Measurements from ENCODE around the gene UBAP1L. TPM values are rescaled to one million over a fixed set of nuclear protein-coding genes. Genes with fewer than 3 reads are reported as not detected.

Gene UBAP1L
- polyA plus RNA-seq (0.27 to 0.85 TPM (median 0.55 TPM) in 3 replicates), polyA minus RNA-seq (0.75 to 1.7 TPM (median 1.5 TPM) in 3 replicates)
- polyA plus RNA-seq (2011; ENCODE audit: low read depth), result 1.5 TPM
- polyA plus RNA-seq (2011; cell fraction: cytosol; rRNA removed), result 0.02 and 0.04 TPM in 2 replicates
- 3.3 and 5.0 TPM in 2 replicates for polyA plus RNA-seq (2011; cell fraction: nucleus; rRNA removed)
- 0.25 and 1.4 TPM in 2 replicates for polyA plus RNA-seq (2012; ENCODE audit: low replicate concordance)
- not detected for polyA minus RNA-seq (2011; cell fraction: cytosol; rRNA and poly(A)+ RNA removed)
- 1.5 and 2.6 TPM in 2 replicates for polyA minus RNA-seq (2011; cell fraction: nucleus; rRNA and poly(A)+ RNA removed)

GRCh38 chr15:65115086-65115485 lies at the start of gene UBAP1L:
TSS of gene UBAP1L (minus strand) at chr15:65115200. CDS start at chr15:65106215, 8,985 bp downstream.
- TF ChIP-seq EZH2 (IDR thresholded peaks at IDR 0.05; ENCODE audit: low read length) (no peak), CTCF (optimal IDR thresholded peaks at IDR 0.05 in 1 of 3, IDR thresholded peaks at IDR 0.05 in 1 of 3, conservative IDR thresholded peaks at IDR 0.05 in 1 of 3; ENCODE audit: extremely low read depth in 1 of 3, insufficient read depth in 2 of 3, low read length in 3 of 3) (no peak)
- no peaks in the 10 kb centered on the region for H3K79me2 ChIP-seq (ENCODE audit: control insufficient read depth, insufficient read depth, low read length)
- H2AFZ ChIP-seq (ENCODE audit: control insufficient read depth, low read length), result no peak within 1 kb of the TSS
- H3K36me3 ChIP-seq (ENCODE audit: control insufficient read depth in 2 of 2, extremely low read depth in 1 of 2, insufficient read depth in 2 of 2, low read length in 2 of 2), result peaks cover 19 to 27% of the 10 kb centered on the region in 2 experiments
- H3K27ac ChIP-seq (ENCODE audit: control insufficient read depth, insufficient read depth, low read length), result no peak within 1 kb of the TSS
- H3K4me3 ChIP-seq (ENCODE audit: control insufficient read depth in 2 of 3, extremely low read depth in 1 of 3, insufficient read depth in 2 of 3, low read depth in 1 of 3, low read length in 3 of 3), result no peak within 1 kb of the TSS
- H3K27me3 ChIP-seq (ENCODE audit: control insufficient read depth, extremely low read depth, insufficient read depth, low read length), result no peaks in the 10 kb centered on the region
- H3K4me2 ChIP-seq (ENCODE audit: control insufficient read depth, extremely low read depth, insufficient read depth, low read depth, low read length), result no peak within 1 kb of the TSS
- DNase-seq (ENCODE audit: low read depth, low spot score), result no peak
- H3K9me3 ChIP-seq (ENCODE audit: control insufficient read depth, low read depth, low read length), result no peaks in the 10 kb centered on the region
- FAIRE-seq, result no peak
- dilution Hi-C loops (cut with MboI; ENCODE audit: extremely low pct_ligation_motif_present, low sequenced_read_pairs), result no loop called here
- no peaks in the 10 kb centered on the region for H3K9me1 ChIP-seq (ENCODE audit: control insufficient read depth, extremely low read depth, insufficient read depth, low read length)
- no peaks in the 10 kb centered on the region for H4K20me1 ChIP-seq (ENCODE audit: control insufficient read depth, extremely low read depth, insufficient read depth, low read length)
- H3K9ac ChIP-seq (ENCODE audit: control insufficient read depth, extremely low read depth, insufficient read depth, low read length), result no peak within 1 kb of the TSS
- H3K4me1 ChIP-seq (ENCODE audit: control insufficient read depth, extremely low read depth, insufficient read depth, low read length), result no peaks in the 10 kb centered on the region

- Histone ChIP-seq H3K9ac (ENCODE audit: control insufficient read depth, extremely low read depth, insufficient read depth, low read length) (no peak overlapping the region), H3K36me3 (ENCODE audit: control insufficient read depth in 2 of 2, extremely low read depth in 1 of 2, insufficient read depth in 2 of 2, low read length in 2 of 2) (peaks cover under 1 to 2% of the 10 kb centered on the region in 2 experiments), H3K9me1 (ENCODE audit: control insufficient read depth, extremely low read depth, insufficient read depth, low read length) (no peaks in the 10 kb centered on the region), H3K79me2 (ENCODE audit: control insufficient read depth, insufficient read depth, low read length) (peaks cover 6% of the 10 kb centered on the region), H3K27me3 (ENCODE audit: control insufficient read depth, extremely low read depth, insufficient read depth, low read length) (no peaks in the 10 kb centered on the region), H3K4me3 (ENCODE audit: control insufficient read depth in 2 of 3, extremely low read depth in 1 of 3, insufficient read depth in 2 of 3, low read depth in 1 of 3, low read length in 3 of 3) (no peak overlapping the region), H3K27ac (ENCODE audit: control insufficient read depth, insufficient read depth, low read length) (no peak overlapping the region), H3K4me2 (ENCODE audit: control insufficient read depth, extremely low read depth, insufficient read depth, low read depth, low read length) (no peak overlapping the region), H3K9me3 (ENCODE audit: control insufficient read depth, low read depth, low read length) (no peaks in the 10 kb centered on the region), H2AFZ (ENCODE audit: control insufficient read depth, low read length) (no peak overlapping the region), H4K20me1 (ENCODE audit: control insufficient read depth, extremely low read depth, insufficient read depth, low read length) (no peaks in the 10 kb centered on the region), H3K4me1 (ENCODE audit: control insufficient read depth, extremely low read depth, insufficient read depth, low read length) (no peaks in the 10 kb centered on the region)
- dilution Hi-C loops (cut with MboI; ENCODE audit: extremely low pct_ligation_motif_present, low sequenced_read_pairs), result no loop called here
- no peak for FAIRE-seq
- TF ChIP-seq EZH2 (IDR thresholded peaks at IDR 0.05; ENCODE audit: low read length), result no peak
- no peak for TF ChIP-seq CTCF (optimal IDR thresholded peaks at IDR 0.05 in 1 of 3, IDR thresholded peaks at IDR 0.05 in 1 of 3, conservative IDR thresholded peaks at IDR 0.05 in 1 of 3; ENCODE audit: extremely low read depth in 1 of 3, insufficient read depth in 2 of 3, low read length in 3 of 3)
- DNase-seq (ENCODE audit: low read depth, low spot score), result no peak
Measured at GRCh38 chr15:65164139-65164538, 49.1 kb upstream of the UBAP1L start.

All from keratinocyte (primary cell).